Ovary (tissue), 3 donors: ENCODE results near the gene NUF2.

Source experiments
- CTCF ChIP-seq, 3 donors: fragments of 450-650 bp in 2 of 3; fragments of 200-600 bp in 1 of 3; IDR thresholded peaks; one replicate each; pipeline versions ENCODE4 v1.5.1 to v1.8.0; 2016 to 2022; ENCODE audit warnings: antibody characterized with exemption in 3 of 3, mild to moderate bottlenecking in 1 of 3
- POLR2A ChIP-seq: fragments of 450-650 bp; IDR thresholded peaks from one replicate; pipeline ENCODE4 v1.6.1; 2017; ENCODE audit warnings: antibody characterized with exemption, mild to moderate bottlenecking, moderate library complexity
- donor health status: DM: no; HTN: no; CAD: no.

GRCh38 chr1:163395790-163396189 is 74.0 kb downstream of the NUF2 start:
- TF ChIP-seq CTCF (IDR thresholded peaks at IDR 0.05) (no peak), POLR2A (no peak)
